EH (cell line): Measurements from ENCODE around the gene MTM1.

ENCODE experiments used
- DNase-seq: peaks from one replicate; pipeline ENCODE4 v3.0.0-alpha.2; 2015; ENCODE audit warnings: low read depth

Gene MTM1

GRCh38 chrX:150676221-150676620 is 107.8 kb downstream of the MTM1 start:
- no peak for DNase-seq

GRCh38 chrX:150680974-150681373 is 112.6 kb downstream of the MTM1 start:
- DNase-seq: peak; percentile 34

DNA sequence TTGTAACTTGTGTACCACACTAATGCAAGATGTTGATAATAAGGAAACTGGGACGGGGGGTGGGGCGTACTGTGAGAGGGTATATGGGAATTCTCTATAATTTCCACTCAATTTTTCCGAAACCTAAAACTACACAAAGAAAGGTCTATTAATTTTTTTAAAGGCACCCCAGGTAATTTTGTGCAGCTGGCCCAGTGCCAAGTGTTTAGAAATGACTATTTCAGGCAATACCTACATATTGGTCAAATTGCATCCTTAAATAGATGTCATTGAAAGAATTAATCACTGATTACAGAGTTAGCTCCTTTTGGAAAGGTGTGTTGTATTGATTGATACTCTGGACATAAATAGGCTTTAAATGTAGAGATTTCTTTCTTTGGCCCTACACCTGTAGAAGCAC is 114.7 kb downstream of the MTM1 start:
- no peak for DNase-seq

DNA sequence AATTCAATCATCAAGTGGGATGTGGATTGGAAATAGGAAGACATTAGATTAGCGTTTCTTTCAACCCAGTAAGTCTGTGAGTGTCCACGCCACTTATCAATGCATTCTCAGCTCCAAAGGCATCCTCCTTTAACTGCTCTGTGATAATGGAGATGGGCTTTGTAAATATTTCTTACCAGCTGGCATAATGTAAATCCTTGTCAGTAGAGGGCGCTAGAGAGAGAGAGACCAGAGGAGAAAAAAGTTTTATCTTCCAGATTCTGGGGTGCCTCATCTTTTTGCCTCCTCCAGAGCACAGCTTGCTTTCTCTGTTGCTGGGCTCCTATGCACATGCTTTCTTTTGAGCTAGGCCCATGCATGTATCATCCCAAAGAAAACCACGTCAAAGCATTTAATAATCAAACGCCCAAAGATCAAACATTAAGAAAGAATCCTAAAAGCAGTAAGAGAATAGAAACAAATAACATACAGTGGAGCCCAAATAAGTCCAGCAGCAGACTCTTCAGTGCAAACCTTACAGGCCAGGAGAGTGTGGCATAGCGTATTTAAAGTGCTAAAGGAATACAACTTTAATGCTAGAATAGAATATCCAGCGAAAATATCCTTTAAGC is 115.2 kb downstream of the MTM1 start:
- peak; percentile 54 for DNase-seq

- DNase-seq: peak; percentile 95
Observed at GRCh38 chrX:150688911-150689451, 120.6 kb downstream of the MTM1 start.

DNA sequence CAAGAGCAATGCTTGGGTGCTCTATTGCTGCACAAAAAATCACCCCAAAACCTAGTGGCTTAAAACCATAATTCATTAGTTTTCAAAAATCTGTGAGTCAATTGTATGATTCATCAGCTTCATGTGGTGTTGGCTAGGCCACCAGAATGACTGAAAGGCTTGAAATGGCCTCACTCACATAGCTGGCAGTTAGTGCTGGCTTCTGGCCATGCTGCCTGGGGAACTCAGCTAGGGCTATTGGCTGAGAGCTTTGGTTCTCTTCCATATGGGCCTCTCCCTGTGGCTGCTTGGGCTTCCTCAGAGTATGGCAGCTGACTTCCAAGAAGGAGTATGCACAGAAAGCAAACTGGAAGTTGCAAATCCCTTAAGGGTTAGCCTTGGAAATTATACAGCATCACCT is 121.7 kb downstream of the MTM1 start:
- DNase-seq: peak; percentile 95

DNA sequence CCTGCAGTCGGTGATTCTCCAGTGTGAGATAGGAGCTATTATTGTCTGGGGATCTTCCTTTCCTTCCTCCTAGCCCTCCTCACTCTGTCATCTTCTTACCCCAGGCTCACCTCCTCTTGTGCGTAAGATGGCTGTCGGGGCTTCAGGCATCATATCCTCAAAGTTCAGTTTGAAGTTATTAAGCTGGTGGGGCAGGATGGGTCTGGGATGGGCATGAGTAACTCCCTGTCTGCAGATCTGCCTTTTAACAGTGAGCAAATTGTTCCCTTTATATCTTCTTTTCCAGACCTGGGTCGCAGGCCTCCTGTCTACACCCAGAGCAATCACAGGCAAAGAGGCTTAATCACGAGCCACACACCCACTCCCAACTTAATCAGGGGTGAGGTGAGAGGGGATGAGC is 123.9 kb downstream of the MTM1 start:
- DNase-seq: no peak

- DNase-seq: peak; percentile 12
Observed at GRCh38 chrX:150692831-150693724, 124.7 kb downstream of the MTM1 start, which contains the start of gene MTMR1. Gene MTMR1 (plus strand): TSS chrX:150693396. CDS start chrX:150693531, 135 bp downstream.

GRCh38 chrX:150693725-150694574 is 125.5 kb downstream of the MTM1 start:
- DNase-seq: peak; percentile 92

- DNase-seq: peak; percentile 14
Observed at GRCh38 chrX:150694738-150695410, 126.5 kb downstream of the MTM1 start.

- DNase-seq: no peak
Observed at GRCh38 chrX:150696331-150696730, 127.9 kb downstream of the MTM1 start.

DNA sequence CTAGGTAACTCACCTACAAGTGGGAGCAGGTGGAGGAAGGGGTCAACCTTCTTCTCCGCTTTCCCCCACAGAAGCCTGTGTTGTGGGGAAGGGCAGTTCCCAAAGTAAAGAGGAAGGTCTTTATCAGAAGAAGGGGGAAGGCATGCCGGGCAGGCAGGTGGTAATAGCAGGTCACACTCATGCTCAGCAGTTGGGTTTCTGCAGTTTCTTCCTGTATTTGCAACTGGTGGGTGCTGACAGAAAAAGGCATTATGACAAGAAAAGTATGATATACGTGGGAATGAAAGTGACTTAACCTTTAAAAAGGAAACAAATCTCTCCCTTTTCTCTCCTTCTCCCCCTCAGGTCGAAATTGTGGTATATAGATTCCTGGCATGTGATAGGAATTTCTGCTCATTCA is 128.4 kb downstream of the MTM1 start:
- peak; percentile 3 for DNase-seq

DNA sequence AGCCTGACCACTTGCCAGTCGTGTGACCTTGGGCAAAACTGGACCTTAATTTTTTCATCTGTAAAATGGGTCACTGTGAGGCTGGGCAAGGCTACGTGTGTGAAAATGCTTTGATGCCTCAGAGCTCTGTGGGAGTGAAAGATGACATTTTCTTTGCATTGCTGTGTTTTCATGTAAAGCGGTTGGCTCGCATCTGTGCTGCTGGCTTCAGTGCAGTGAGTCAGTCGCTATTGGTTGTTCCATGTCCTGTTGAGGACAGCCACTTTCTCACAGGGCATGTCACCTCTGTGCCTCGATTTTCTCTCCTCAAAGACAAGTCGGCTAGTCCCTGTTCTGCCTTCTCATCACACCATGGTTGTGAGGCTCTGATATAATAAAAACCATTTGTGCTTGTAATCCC is 129.2 kb downstream of the MTM1 start:
- no peak for DNase-seq

DNA sequence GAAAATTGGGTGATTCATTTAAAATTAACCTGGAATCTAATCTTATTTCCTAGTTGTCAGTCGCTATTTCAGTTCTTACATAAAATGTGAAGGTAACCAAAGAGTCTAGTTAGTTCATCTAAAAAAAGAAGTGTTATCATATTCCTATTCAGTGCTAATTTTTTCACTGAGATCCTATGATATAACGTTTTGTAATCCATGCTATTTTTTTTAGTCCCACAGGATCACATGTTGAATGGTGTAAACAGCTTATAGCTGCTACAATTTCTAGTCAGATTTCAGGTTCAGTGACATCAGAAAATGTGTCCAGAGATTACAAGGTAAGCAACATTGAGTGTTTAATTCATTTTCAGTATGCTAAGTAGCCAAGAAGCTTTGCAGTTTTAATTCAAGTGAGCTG is 130.6 kb downstream of the MTM1 start:
- DNase-seq: no peak

GRCh38 chrX:150700107-150700506 is 131.7 kb downstream of the MTM1 start:
- DNase-seq: no peak

GRCh38 chrX:150701377-150701776 is 133.0 kb downstream of the MTM1 start:
- DNase-seq: no peak

GRCh38 chrX:150702966-150703694 is 134.7 kb downstream of the MTM1 start:
- no peak for DNase-seq

DNA sequence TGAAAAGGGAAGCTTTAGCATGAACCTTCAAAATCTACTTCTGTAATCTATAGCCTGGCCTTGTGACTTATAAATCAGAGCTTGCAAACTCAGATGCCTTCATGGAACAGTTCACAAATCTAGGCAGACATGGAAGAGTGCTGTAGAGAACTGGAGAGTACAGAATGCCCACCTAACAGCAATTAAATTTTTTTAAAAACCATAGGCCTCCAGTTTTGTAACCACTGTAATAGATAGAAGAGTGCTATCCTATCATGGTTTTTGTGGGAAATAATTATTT is 135.2 kb downstream of the MTM1 start:
- DNase-seq: no peak

- DNase-seq: peak; percentile 65
Observed at GRCh38 chrX:150704030-150704613, 135.7 kb downstream of the MTM1 start.

DNA sequence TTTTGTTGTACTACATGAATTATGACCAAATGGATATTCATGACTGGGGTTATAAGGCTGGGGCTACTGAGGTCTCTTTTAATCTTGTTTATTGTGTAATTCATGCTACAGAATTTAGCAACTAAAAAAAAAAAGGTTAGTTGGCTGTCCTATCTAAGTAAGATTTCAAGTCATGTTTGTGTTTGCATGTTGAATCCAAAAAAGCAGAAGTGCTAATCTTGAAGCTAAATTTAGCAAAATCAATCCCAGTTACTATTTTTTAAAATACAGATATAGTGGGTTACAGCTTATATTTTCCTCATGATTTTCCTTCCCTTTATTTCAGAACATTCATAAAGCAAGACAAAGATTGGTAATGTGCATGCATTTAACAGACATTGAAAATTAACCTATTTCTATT is 144.2 kb downstream of the MTM1 start:
- DNase-seq: no peak

GRCh38 chrX:150715184-150715583 is 146.8 kb downstream of the MTM1 start:
- no peak for DNase-seq
